ENCODE measurements around the gene FYN.
"Not testable (repeated sequence)": the region's sequence is repeated elsewhere in the genome, so short reads cannot be mapped to it uniquely, and the experiment has no call there.

The FYN gene

GRCh38 chr6:111850295-111850937 lies 22.8 kb downstream of the FYN start:
- DNase-seq (ENCODE audit: low read depth in 2 of 2), result no peak

DNA sequence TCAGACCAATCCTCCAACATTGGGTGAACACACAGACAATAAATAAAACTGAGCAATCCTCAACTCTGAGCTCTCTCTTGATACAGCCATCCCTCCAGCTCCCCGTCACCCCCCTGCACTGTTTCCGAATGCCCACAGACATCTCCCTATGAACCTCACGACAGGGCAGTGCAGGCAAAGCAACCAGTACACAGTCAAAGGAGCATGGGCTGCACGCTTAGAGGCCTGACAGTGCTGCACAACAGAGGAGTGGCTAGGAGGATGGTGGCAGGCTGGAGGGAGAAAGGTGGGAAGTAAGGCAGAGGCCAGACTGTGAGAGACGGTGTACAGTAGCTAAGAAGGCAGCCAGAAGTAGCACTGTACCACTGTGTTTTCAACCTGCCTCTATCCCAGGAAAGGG lies 24.0 kb downstream of the FYN start:
- DNase-seq (ENCODE audit: low read depth in 2 of 2), result no peak

DNA sequence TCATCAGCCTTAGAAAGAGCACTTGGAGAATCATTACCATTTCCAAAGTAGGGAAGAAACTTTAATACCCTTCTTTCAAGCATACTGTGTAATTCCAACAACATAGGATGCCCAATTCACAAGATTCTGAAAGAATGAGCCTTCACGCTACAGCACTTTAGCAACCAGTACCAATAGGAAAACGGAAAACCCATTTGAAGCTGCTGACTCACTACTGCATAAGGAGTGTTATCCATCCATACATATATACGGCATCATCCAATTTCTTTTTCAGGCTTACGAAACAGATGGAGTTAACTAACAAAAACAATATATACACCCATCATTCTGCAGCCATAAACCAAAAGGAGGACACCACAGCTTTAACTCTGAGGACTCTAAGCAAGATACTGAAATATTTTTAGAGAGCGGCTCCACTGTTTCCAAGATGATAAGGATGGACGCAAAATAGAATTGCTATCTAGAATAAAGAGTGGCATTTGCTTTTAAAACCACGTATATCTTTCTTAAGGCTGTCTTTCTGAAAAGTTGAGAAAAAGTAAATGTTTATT lies 24.9 kb downstream of the FYN start:
- DNase-seq (ENCODE audit: low read depth in 2 of 2), result no peak

GRCh38 chr6:111846492-111847409 lies 26.5 kb downstream of the FYN start:
- no peak for DNase-seq (ENCODE audit: low read depth in 2 of 2)

DNA sequence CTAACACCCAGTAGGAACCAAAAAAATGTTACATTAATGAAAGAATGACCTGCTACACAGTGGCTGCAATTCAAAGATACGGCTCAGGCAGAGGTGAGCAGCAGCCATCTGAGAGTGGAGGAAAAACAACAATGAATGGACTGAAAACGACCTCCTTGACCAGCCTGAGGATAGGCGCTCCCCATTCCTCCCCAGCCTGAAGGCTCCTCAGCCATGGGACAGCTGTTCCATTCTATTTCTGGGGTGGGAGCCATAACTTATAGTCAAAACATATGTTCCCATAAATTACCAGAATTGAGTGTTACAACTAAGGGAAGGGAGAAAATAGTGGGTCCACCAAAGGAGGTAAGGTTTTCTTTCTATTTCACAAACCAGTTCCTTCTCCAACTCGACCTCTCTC lies 27.2 kb downstream of the FYN start:
- DNase-seq (ENCODE audit: low read depth in 2 of 2), result no peak

GRCh38 chr6:111845441-111845871 lies 27.8 kb downstream of the FYN start:
- no peak for DNase-seq (ENCODE audit: low read depth in 2 of 2)

DNA sequence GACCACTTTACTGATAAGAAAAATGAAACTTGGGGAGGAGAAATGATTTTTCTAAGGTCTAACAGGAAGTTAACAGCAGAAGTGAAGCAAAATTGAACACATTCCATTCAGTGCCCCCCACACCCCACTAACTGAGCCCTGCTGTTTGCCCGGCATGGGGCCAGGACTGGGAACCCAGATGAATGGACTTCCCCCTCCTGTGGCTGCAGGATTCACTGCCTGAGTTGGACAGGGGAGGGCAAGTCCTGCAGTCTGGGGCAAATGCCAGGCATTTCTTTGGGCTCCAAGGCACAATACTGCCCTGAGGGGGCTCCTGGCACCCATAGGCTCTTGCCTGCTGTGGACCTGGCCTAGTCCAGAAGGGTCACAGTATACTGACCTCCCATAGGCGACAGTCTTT lies 28.3 kb downstream of the FYN start:
- DNase-seq (ENCODE audit: low read depth in 2 of 2), result no peak

GRCh38 chr6:111844376-111844775 lies 28.9 kb downstream of the FYN start:
- DNase-seq (ENCODE audit: low read depth in 2 of 2), result no peak

DNA sequence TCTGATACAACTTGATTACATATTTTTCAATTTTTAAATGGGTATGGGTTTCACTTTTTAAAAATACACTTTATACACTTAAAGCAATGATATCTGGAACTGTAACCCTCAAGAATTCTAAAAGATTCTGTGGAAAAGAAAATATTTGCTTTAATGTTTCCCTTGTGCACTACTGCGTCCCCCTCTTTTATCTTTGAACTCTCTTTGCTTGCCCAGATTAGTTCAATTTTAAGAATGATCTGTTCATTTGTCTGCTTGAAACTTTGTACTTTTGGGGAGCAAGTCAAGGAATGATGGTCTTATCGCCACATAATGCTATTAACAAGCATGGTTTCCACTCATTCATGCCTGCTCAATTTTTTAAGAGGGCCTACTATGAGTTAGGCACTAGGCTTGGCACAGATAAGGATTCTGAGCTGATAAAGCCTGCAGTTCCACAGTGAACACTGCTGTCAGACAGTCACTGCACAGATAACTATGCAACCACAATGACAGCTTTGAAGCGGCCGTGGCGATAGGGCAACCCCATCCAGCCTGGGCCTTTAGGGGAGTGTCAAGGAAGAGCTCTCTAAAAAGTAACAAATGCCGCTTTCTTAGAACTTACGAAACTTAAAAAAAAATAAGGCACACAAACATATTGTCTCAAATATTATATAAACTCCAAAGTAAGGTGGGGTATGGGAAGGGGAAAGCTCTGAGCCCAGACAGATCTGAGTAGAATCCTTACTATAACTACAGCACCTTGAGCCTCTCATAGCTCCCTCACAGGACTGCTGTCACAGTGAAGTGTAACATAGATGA lies 29.7 kb downstream of the FYN start:
- DNase-seq (ENCODE audit: low read depth in 2 of 2), result no peak

GRCh38 chr6:111842891-111843290 lies 30.4 kb downstream of the FYN start:
- no peak for DNase-seq (ENCODE audit: low read depth in 2 of 2)

- DNase-seq (ENCODE audit: low read depth in 2 of 2), result no peak
These were observed 30.9 kb downstream of the FYN start for GRCh38 chr6:111842271-111842822.

GRCh38 chr6:111841822-111842221 lies 31.4 kb downstream of the FYN start:
- DNase-seq (ENCODE audit: low read depth in 2 of 2), result no peak

- DNase-seq (ENCODE audit: low read depth in 2 of 2), result no peak
These were observed 32.4 kb downstream of the FYN start for GRCh38 chr6:111840803-111841202.

- no peak for DNase-seq (ENCODE audit: low read depth in 2 of 2)
These were observed 34.3 kb downstream of the FYN start for GRCh38 chr6:111838749-111839484.

- no peak for DNase-seq (ENCODE audit: low read depth in 2 of 2)
These were observed 35.4 kb downstream of the FYN start for GRCh38 chr6:111837641-111838500.

DNA sequence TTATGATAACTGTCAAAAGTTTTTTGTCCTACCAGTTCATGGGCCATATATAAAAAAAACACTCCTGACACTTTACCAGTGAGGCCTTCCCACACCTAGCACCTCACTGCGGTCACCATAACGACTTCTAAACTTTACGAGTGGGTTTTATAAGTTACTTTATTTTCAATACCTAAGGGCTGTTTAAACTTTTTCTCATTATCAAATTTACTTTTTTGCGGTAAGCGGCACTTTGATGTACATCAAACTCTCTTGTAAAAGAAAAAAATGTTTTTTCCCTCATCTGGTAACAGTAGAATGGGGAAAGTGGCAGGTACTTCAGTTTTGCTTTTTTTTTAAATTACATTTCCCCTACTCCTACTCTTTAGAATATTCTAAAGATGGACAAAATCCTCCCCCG lies 36.2 kb downstream of the FYN start:
- no peak for DNase-seq (ENCODE audit: low read depth in 2 of 2)

DNA sequence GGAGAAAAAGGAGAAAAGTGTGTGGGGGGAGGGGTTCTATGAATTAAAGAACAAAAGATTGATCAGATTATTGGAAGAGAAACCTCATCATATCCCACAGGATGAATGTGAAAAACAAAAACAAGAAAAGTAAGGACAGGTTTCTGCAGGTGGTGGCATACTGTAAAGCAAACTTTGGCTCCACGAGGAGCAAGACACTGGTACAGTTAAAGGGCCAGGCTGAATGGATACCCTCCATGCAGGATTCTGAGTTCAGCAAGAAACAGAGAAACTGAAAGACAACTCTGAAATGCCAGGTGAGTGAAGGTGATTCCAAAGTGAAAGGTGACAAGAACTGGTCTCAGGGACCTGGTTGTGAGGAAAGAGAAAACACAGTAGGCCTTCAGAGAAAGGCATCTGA lies 37.4 kb downstream of the FYN start:
- no peak for DNase-seq (ENCODE audit: low read depth in 2 of 2)

DNA sequence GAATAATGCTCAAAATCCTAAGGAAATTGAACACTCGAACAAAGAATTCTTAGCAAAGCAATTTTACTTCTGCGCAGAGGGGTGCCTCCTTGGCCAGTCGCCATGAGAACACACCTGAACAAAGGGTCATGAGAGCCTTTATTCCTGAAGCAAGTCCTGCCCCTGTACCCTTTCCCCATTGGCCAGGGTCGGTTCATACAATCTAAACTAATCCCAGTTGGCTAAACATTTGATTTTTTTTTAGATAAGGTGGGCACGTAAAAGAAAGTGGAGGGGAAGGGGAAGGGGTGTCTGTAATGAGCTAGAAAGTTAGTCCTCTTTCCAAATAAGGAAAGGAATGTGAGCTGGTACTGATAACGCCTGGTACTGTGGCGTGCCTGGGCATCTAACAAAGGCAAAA lies 37.9 kb downstream of the FYN start:
- not testable (repeated sequence) for DNase-seq (ENCODE audit: low read depth in 2 of 2)

DNA sequence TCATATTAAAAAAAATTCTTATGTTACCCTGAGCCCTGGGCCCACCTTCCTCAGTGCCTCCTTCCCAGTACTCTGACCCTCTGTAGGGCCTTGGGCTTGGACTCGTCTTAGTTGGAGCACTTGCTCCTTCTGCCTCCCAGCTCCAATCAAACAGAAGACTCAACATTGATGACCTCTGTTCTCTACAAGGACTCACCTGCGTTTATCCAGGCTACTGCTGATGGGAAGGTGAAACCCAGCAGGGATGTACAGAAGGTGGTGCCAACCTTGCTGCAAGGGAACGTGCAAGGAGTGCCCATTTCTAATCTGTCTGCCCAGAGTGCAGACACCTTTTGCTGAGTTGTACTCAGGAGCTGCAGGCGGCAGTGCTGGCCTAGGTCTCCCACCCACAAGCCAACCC lies 38.9 kb downstream of the FYN start:
- DNase-seq (ENCODE audit: low read depth in 2 of 2), result no peak

- no peak for DNase-seq (ENCODE audit: low read depth in 2 of 2)
These were observed 40.3 kb downstream of the FYN start for GRCh38 chr6:111832833-111833418.

Data from fibroblast of skin of left quadriceps (primary cell).